MM.1S (cell line): ENCODE data around the gene ARMCX6.

ENCODE experiments used
- DNase-seq: peaks from one replicate; pipeline ENCODE4 v3.0.0-alpha.2; 2015
- H2AFZ ChIP-seq: fragments of 300-600 bp; sonication (generic); 2 replicates; pipeline ENCODE4 v1.6.0; 2016; ENCODE audit warnings: antibody characterized with exemption, low read length
- H3F3A ChIP-seq: fragments of 300-600 bp; sonication (generic); 2 replicates; pipeline ENCODE4 v1.6.1; 2016; ENCODE audit warnings: mild to moderate bottlenecking, antibody characterized with exemption, low read length, moderate library complexity, mixed read lengths; ENCODE audit not compliant: insufficient read depth
- H3K27ac ChIP-seq: fragments of 300-600 bp; sonication (generic); 2 replicates; pipeline ENCODE4 v1.5.1; 2016; ENCODE audit warnings: mild to moderate bottlenecking, low read length
- H3K27me3 ChIP-seq: fragments of 300-600 bp; sonication (generic); replicated peaks from 2 replicates; pipeline ENCODE4 v1.6.0; 2016; ENCODE audit warnings: low read length; ENCODE audit not compliant: insufficient read depth
- H3K36me3 ChIP-seq: fragments of 300-600 bp; sonication (generic); replicated peaks from 2 replicates; pipeline ENCODE4 v1.6.1; 2016; ENCODE audit warnings: mild to moderate bottlenecking, low read length, mixed read lengths; ENCODE audit not compliant: insufficient read depth
- H3K4me1 ChIP-seq: fragments of 300-600 bp; sonication (generic); 2 replicates; pipeline ENCODE4 v1.6.1; 2016; ENCODE audit warnings: low read length, mixed read lengths
- H3K4me2 ChIP-seq: fragments of 300-600 bp; sonication (generic); 2 replicates; pipeline ENCODE4 v1.6.0; 2016; ENCODE audit warnings: low read depth, low read length
- H3K4me3 ChIP-seq: fragments of 300-600 bp; sonication (generic); 2 replicates; pipeline ENCODE4 v1.5.1; 2016; ENCODE audit warnings: low read length, mixed read lengths
- H3K79me2 ChIP-seq: fragments of 300-600 bp; sonication (generic); 2 replicates; pipeline ENCODE4 v1.6.1; 2016; ENCODE audit warnings: mixed run types, low read length, mixed read lengths
- H3K9ac ChIP-seq: fragments of 300-600 bp; sonication (generic); 2 replicates; pipeline ENCODE4 v1.6.1; 2016; ENCODE audit warnings: low read length, mixed read lengths
- H3K9me2 ChIP-seq: fragments of 300-600 bp; sonication (generic); replicated peaks from 2 replicates; pipeline ENCODE4 v1.6.1; 2016; ENCODE audit warnings: mild to moderate bottlenecking, low read length, mixed read lengths; ENCODE audit not compliant: insufficient read depth
- H3K9me3 ChIP-seq: fragments of 300-600 bp; sonication (generic); replicated peaks from 2 replicates; pipeline ENCODE4 v1.6.1; 2016; ENCODE audit warnings: mild to moderate bottlenecking, low read length, mixed read lengths; ENCODE audit not compliant: insufficient read depth
- H4K20me1 ChIP-seq: fragments of 300-600 bp; sonication (generic); 2 replicates; pipeline ENCODE4 v1.6.1; 2016; ENCODE audit warnings: mild to moderate bottlenecking, low read length, moderate library complexity, mixed read lengths; ENCODE audit not compliant: insufficient read depth
- EZH2 ChIP-seq: fragments of 300-600 bp; sonication (generic); optimal IDR thresholded peaks from 2 replicates; pipeline ENCODE3; 2017; ENCODE audit warnings: low read depth, mild to moderate bottlenecking, antibody characterized with exemption, low read length, mixed read lengths
- EZH2phosphoT487 ChIP-seq: fragments of 300-600 bp; sonication (generic); IDR thresholded peaks from 2 replicates; pipeline ENCODE4 v1.6.1; 2018; ENCODE audit warnings: antibody characterized with exemption, low read length
- TF ChIP-seq, protein P1 (sequence below): fragments of 300-600 bp; sonication (generic); IDR thresholded peaks from 2 replicates; pipeline ENCODE4 v1.5.1; 2016; ENCODE audit warnings: antibody characterized with exemption, low read length, mixed read lengths

The ARMCX6 gene

DNA sequence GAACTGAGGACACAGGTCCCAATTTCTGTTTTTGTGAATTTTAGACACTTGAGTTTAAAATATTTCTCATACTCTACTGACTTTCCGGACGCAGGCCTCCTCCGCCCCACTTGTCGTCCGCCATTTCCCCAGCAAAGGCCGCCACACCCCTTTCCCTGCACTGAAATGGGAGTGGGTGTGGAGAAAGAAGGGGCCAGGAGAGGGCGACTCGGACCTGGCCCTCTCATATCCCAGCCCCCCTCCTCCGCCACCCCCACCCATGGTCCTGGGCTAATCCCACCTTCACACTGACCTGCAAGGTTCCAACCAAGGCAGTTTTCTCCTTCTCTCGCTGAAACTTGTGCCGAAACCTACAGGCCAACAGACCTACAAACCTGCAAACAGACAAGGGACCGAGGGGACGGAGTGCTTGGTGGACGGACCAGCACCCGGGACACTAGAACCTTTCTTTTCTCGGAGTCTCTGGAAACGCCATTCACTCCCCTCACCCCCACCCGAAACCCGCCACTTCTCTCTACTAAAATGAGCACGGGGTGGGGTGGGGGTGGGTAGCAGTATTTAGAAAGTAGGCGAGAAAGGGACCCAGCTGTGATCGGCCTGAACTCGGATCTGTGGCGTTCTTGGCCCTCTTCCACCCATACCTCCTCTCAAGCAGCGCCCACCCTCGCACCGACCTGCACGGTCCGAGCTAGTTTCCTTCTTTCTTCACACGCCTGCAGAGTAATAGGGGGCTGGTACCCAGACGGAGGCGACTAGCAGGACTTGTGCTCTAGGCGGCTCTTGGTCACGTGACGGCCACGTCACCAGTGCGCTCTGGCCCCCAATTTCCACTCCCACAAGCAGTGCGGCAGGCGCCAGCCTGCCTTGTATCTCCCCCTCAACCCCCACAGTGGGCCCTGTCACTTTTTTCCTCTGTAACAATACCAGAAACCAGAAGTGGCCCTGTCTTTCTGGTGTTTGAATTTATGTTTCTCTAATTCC, at the start of gene ARMCX6:
TSS of gene ARMCX6 (minus strand) at position 790 of the 981 bp plus-strand sequence. CDS start 1,380 bp downstream, outside the sequence.
- peak within 1 kb of the TSS; percentile 65 for H2AFZ ChIP-seq
- H3K9ac ChIP-seq = peak within 1 kb of the TSS; percentile 66; the same call in 1 of the 2 replicates
- no peaks in the 10 kb centered on the region for H3K9me3 ChIP-seq
- peaks cover 16% of the 10 kb centered on the region for H3K4me1 ChIP-seq
- no peaks in the 10 kb centered on the region for H3K9me2 ChIP-seq
- H3K27me3 ChIP-seq = no peaks in the 10 kb centered on the region
- peak; percentile 77 for DNase-seq
- H3K79me2 ChIP-seq = peaks cover 9% of the 10 kb centered on the region; the same call in 1 of the 2 replicates
- peak within 1 kb of the TSS; percentile 72 for H3K4me3 ChIP-seq
- H4K20me1 ChIP-seq = no peaks in the 10 kb centered on the region
- H3K27ac ChIP-seq = peak within 1 kb of the TSS; percentile 22; the same call in 1 of the 2 replicates
- TF ChIP-seq, protein P1, sequence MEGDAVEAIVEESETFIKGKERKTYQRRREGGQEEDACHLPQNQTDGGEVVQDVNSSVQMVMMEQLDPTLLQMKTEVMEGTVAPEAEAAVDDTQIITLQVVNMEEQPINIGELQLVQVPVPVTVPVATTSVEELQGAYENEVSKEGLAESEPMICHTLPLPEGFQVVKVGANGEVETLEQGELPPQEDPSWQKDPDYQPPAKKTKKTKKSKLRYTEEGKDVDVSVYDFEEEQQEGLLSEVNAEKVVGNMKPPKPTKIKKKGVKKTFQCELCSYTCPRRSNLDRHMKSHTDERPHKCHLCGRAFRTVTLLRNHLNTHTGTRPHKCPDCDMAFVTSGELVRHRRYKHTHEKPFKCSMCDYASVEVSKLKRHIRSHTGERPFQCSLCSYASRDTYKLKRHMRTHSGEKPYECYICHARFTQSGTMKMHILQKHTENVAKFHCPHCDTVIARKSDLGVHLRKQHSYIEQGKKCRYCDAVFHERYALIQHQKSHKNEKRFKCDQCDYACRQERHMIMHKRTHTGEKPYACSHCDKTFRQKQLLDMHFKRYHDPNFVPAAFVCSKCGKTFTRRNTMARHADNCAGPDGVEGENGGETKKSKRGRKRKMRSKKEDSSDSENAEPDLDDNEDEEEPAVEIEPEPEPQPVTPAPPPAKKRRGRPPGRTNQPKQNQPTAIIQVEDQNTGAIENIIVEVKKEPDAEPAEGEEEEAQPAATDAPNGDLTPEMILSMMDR = peak; percentile 38
- no peak for TF ChIP-seq EZH2phosphoT487
- H3K4me2 ChIP-seq = peak within 1 kb of the TSS; percentile 67
- H3F3A ChIP-seq = 0 out of 2 replicates have a peak, but pooled peaks cover 4% of the 10 kb centered on the region
- H3K36me3 ChIP-seq = no peaks in the 10 kb centered on the region

DNA sequence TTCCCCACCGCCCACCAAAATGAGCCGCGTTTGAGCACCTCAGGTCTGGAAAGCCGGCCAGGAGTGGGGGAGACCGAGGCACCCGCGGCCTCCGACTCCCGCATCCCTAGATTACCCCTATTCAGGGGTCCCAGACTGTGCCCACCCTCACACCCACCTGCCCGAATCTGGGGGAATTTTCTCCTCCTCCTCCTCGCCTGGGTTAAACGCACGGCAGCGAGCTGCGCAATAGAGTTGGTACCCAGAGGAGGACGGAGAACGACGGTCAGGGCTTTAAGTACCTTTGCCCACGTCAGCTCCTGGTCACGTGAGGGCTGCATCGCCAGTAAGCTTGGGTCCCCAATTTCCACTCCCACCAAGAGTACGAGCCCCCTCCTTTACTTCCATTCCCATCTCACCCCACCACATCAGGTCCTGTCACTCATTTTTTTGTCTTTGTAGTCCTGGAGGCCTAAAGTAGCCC, 41.8 kb upstream of the ARMCX6 start, which contains the start of gene ARMCX2:
TSS of gene ARMCX2 (minus strand) at position 250 of the 463 bp plus-strand sequence. CDS start 2,262 bp downstream, outside the sequence.
- H3K9me3 ChIP-seq = no peaks in the 10 kb centered on the region
- H3K79me2 ChIP-seq = no peaks in the 10 kb centered on the region
- H3F3A ChIP-seq = no peaks in the 10 kb centered on the region
- no peaks in the 10 kb centered on the region for H3K36me3 ChIP-seq
- no peaks in the 10 kb centered on the region for H3K27me3 ChIP-seq
- peak within 1 kb of the TSS; percentile 74 for H3K4me3 ChIP-seq
- peak within 1 kb of the TSS; percentile 89 for H2AFZ ChIP-seq
- H3K4me2 ChIP-seq = peak within 1 kb of the TSS; percentile 56
- H3K9me2 ChIP-seq = no peaks in the 10 kb centered on the region
- no peak for DNase-seq
- peak within 1 kb of the TSS; percentile 37; the same call in 1 of the 2 replicates for H3K9ac ChIP-seq
- TF ChIP-seq EZH2phosphoT487 = no peak
- no peak for TF ChIP-seq EZH2
- TF ChIP-seq, protein P1 = no peak
- H3K4me1 ChIP-seq = no peaks in the 10 kb centered on the region
- H3K27ac ChIP-seq = no peak within 1 kb of the TSS
- H4K20me1 ChIP-seq = no peaks in the 10 kb centered on the region

DNA sequence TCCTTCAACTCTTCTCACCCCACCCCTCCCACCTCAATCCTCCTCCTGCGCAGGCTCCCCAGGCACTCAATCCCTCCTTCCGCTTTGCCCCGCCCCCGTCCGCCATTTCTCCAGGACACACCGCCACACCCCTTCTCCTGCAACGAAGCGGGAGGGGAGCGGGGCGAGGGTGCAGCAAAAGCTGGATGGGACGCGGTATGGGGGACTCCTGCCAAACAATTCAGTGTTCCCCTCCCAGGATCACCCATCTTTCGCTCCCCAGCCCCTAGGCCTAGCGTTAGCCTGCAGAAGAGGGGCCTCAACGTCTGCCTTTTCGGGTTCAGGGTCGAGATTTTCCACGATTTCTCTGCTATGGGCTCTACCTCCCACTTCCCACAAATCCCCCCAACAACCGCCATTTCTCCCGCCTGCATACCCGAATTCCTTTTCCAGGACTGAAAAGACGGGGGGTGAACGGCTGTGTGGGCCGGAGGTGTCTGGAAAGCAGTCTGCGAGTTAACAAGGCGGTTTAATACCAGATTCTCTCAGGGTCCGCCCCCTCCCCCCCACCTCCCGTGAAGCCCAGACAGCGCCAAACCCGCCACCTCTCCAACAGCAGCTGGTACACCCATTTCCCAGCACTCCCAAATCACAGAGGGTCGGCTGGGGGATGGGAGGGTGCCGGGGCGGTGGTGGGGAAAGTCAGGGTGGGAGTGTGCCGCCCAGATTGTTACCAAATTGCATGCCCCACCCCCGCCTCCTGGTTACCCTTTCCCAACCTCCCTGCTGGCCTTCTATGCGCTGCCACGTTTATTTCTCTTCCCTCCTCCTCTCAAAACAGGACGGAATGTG, 41.1 kb upstream of the ARMCX6 start:
- no peak for TF ChIP-seq EZH2
- Histone ChIP-seq H3K4me2 (peak overlapping the region; percentile 56), H3K4me1 (no peaks in the 10 kb centered on the region), H3K27ac (no peak overlapping the region), H4K20me1 (no peaks in the 10 kb centered on the region), H3K79me2 (no peaks in the 10 kb centered on the region), H3K36me3 (no peaks in the 10 kb centered on the region), H3K9me2 (no peaks in the 10 kb centered on the region), H3K9ac (peak overlapping the region; percentile 37; the same call in 1 of the 2 replicates), H3K4me3 (peak overlapping the region; percentile 74), H3K27me3 (no peaks in the 10 kb centered on the region), H3K9me3 (no peaks in the 10 kb centered on the region), H3F3A (no peaks in the 10 kb centered on the region), H2AFZ (peak overlapping the region; percentile 89)
- peak; percentile 39 for DNase-seq
